ENCODE results near the gene ATXN3L.

- no peak for TF ChIP-seq CTCF (IDR thresholded peaks at IDR 0.05 in 4 of 5, conservative IDR thresholded peaks at IDR 0.05 in 1 of 5)
- TF ChIP-seq POLR2A (IDR thresholded peaks at IDR 0.05) = no peak
Measured at GRCh38 chrX:13369256-13370030, 49.6 kb upstream of the ATXN3L start.

All from gastrocnemius medialis (tissue), 4 donors.